GM21529 (cell line): ENCODE results near the gene FAM200C.

Source experiments
- ATAC-seq: cut with Tn5 transposase; IDR thresholded peaks from one replicate; pipeline ENCODE4 v1.9.1; 2021; ENCODE audit not compliant: unreplicated experiment

The FAM200C gene

GRCh38 chr5:160367885-160368284, 32.0 kb downstream of the FAM200C start:
- no peak for ATAC-seq

GRCh38 chr5:160367261-160367660, 32.6 kb downstream of the FAM200C start:
- ATAC-seq = no peak

- no peak for ATAC-seq
Observed at GRCh38 chr5:160366230-160366629, 33.6 kb downstream of the FAM200C start.

DNA sequence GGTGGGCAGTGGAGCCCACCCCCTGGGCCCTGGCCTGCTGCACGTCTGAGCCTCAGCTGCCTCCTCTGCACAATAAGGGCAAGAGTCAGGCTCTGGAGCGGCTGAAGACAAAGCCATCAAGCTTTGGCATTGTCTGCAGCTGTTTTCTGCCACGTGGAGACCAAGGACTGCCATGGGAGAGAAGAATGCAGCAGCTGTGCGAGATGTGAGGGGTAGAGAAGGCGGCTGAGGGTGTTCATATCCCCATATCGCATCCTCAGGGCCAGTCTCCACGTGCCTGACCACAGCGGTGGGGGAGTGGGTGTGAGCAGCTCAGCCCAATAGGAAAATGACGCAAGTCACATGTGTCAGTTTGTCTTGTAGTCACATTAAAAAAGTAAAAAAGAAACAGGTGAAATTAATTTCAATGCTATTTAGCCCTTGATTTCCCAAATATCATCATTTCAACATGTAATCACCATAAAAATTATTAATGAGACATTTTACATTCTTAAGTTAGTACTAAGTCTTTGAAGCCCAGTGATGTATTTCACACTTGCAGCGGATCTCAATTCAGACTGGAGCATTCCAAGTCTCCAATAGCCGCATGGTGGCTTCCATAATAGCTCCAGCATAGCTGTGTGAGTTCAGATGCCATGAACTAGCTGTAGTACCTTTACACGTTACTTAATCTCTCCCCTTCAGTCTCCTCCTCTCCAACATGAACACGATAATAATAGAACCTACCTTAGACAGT, 36.0 kb downstream of the FAM200C start:
- no peak for ATAC-seq

DNA sequence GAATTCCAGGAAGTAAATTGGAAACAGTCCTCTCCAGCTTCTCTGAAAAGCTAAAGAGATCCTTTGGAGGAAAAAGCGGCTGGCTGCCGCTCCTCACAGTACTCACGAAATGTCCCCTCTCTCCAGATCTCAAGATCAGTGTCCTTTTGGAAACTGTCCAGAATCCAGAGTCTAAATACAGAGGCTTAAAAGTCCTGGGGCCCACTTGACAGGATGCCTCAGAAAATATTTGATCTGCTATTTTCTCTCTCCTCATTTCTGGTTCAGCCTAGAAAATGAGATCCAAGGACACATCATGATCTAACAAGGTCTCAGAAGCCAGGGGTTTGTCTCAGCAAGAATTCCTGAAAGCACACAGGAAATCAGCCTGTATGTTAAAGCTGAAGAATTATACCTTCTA, 36.6 kb downstream of the FAM200C start:
- no peak for ATAC-seq

- ATAC-seq = no peak
Observed at GRCh38 chr5:160361624-160362228, 38.1 kb downstream of the FAM200C start.

DNA sequence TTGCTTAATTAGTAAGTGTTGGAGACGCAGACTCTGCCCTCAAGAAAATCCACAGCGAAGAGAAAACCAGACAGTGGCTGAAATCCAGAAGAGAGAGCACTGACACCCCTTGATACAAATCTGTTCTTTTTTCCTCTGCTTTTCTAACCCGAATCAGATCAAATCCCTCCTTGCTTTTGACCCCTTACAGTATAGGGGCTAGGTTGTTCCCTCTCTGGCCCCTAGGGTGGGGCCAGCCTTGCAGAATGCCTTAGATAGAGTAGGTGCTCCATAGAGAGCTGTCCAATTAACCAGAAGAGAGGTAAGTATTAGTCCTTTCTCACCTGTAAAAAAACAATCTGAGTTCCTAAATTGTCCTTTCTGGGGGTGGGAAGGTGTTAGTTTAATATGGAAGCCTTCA, 39.5 kb downstream of the FAM200C start:
- no peak for ATAC-seq

DNA sequence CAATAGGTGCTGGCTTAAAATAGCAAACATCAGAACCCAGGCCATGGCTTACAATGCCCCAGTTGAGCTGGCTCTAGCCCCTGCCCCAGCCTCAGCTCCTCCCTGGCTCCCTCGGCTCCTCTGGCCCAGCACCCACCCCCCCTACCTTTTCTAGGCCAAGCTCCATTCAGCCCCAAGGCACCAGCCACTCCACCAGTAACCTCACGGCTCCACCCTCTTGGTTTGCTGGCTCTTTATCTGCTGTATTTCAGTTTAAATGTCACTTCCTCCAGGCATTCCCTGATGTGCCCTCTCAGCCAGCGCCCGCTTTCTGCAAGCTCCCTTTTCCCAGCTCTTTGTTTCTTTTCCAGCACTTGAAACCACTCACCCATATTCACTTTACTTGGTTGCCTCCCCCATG, 40.0 kb downstream of the FAM200C start:
- no peak for ATAC-seq

GRCh38 chr5:160359242-160359641, 40.6 kb downstream of the FAM200C start:
- no peak for ATAC-seq

DNA sequence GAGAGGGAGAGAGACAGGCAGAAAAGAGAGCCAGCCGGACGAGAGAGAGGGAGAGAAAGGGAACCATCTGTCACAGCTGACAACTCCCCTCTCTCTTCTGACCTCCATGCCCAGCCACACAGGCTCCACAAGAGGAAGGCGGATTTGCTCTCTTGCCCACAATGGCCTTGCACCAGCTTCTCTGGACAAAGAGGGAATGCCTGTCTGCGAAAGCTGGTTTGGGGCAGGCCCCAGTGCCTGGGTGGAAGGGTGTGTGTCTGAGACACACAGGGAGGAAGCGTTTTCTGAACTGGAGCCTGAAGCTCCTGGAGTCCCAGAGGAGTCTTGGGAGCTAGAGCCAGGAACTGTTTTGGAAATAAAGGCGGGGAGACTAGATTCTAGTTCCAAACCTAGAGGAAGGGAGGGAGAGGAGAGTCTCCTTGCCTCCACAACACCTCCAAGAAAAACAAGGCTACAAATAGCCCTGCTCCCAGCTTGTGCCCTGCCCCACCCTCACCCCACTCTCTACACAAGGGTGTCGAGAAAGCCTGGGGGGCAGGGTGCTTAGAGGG, 41.9 kb downstream of the FAM200C start:
- ATAC-seq = no peak

DNA sequence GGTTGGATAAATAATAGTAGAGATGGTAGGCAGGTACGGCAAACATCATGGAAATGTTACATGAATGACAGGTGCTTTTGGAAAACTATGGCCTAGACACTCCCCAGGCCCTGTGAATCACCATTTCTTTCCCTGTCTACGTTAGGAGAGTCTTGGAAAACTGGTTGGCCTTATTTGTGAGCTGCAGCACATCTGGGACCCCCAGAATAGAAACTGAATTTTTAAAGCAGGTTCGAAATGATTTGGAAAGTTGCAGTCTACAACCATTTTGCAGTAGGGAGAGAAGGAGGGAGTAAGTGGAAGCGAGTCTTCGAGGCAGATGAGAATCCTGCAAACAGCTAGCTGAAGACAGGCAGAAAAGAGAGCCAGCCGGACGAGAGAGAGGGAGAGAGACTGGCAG, 42.5 kb downstream of the FAM200C start:
- no peak for ATAC-seq

DNA sequence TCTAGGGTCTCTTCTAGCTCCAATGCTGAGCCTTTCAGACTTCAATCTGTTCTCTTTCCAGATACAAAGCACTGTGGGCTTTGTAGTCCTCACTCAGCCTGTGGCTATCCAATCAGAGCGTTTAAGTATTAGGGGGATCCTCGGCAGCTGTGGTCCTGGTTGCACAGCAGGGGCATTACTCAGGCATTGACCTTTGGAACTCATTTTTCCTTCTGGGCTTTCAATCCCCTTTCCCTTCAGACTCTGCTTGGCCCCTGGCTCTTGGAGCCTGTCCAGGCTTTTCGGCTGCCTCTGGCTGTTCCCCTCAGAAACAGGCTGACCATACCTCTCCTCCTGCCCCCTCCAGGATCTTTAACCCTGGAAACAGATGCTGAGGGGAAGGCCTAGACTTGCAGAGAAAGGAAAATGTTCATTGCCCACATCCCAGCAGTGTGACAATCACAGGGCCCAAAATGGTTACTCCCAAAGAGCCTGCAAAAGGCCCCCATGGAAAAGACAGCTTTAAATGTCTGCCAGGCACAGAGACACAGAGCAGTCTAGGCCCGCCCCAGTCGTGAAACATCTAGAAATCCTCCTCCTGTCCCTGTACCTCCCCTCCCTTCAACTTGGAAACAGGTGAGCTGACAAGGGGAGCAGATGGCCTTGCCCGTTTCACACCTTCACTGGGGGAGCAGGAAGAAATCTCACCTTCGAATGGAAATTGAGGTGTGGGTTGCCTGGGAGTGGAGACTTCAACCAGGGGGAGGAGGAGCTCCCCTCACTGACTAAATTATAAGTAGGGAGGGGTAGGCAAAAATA, 43.1 kb downstream of the FAM200C start:
- ATAC-seq = no peak

GRCh38 chr5:160354666-160355065, 45.2 kb downstream of the FAM200C start:
- ATAC-seq = no peak

- ATAC-seq = no peak
Observed at GRCh38 chr5:160353379-160353778, 46.5 kb downstream of the FAM200C start.

- ATAC-seq = no peak
Observed at GRCh38 chr5:160352308-160352707, 47.5 kb downstream of the FAM200C start.

DNA sequence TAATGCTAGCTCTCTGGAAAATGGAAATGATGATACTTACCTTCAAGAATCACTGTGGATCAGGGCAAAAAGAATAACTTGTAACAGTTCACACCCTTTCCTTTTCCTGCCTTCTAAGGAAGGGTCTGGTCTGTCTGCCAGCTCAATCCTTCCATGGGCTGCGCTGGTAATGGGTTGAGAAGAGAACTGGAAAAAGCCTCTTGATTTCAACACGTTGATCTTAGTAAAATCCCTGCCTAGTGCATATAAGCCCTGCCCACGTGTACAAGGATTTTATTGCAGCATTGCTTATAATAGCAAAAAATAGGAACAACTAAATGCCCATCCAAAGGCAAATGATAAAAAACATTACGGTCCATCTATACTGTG, 49.9 kb downstream of the FAM200C start:
- no peak for ATAC-seq

DNA sequence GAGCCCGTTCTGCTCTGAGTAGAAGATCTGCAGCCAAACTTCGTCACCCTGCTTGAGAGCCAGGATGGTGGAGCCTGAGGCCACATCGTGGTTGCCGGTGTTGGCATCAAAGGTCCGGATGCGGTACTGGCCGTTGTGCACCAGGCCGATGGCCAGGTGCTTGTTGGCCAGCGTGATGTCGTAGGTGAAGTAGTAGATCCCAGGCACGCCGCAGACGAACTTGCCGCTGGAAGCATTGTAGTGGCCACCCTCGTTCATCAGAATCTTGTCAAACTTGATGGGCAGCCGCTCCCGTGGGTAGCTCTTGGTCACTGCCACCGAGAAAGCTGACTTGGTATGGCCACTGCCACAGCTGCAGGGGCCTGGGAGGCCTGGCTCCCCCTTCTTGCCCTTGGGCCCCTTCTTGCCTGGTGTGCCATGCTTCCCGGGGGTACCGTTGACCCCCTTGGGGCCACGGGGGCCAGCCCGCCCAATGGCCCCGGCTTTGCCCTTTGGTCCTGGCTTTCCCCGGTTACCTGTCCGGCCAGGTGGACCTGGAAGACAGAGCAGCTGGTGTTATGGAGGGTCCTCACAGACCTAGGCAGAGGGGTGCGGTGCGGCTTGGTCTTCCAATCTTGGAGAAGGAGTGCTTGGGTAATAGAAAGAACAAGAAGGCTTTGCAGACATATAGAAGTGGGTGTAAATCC, 50.5 kb downstream of the FAM200C start:
- ATAC-seq = no peak

DNA sequence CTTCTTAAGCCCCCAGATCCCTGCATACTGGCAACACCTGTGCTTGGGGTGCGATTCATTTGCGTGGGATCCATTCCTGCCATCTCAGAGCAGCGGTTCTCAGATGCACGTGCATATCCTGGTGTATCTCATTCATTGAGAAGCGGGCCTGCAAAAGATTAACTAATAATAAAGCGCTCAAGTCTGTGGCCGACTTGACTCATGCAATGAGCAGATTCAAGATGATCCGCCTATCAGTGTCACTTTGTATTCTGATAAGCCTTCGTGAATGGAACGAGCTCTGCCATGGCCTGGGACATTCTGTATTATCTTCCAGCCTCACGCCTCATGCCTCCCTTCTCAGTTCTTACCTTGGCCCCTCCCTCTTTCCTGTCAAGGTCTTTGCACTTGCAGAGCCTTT, 51.8 kb downstream of the FAM200C start:
- ATAC-seq = no peak

DNA sequence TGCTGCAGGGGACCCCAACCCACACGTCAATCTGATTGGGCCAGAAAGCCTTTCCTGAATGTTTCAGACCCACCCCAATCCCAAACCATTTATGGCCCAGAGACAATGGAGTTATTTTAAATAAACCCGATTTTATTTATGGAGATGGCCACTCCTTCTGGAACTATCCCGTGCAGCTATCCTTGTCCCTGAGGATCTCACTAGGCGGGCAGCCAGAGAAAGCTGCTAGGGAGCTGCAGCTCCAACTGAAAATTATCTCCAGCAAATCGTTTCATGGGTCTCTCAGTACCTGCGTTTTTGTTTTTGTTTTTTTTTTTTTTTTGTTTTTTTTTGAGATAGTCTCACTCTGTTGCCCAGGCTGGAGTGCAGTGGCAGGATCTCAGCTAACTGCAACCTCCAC, 52.4 kb downstream of the FAM200C start:
- ATAC-seq = no peak
